Measurements from ENCODE around the gene REC8.
A peak's percentile ranks its signal among the peaks of the same experiment; 100 is the strongest.

The REC8 gene

DNA sequence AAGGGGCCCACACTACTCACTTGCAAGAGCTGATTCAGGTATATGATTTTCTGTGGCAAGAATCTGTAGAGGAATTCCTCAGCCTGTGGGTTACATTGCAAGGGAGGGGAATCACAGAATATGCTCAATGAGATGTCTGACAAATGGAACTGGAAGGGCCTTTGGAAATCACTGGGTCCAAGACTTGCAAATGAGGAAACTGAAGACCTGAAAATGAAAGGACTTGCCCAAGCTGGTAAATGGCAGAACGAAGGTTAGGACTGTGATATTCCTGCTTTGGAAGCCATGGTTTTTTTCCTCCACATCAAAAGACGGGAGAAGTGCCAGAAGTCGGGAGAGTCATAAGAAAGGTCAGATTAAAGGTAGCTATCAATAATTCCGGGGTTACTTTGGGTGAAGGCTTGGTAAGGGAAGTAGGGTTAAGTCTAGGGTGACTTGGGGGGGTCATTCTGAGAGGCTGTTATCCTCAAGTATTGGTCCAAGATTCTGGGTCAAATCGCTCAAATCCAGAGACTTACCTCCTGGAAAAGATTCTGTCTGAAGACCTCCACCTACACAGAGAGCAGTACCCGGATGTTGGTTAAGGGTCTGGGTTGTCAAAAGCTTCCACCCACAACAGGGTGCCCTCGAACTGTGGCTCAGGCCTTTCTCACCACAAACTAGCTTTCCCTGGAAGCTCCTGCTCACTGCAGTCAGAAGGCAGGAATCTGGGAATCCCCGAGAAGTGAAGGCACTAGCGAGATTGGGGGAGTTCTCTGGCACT, 26.0 kb upstream of the REC8 start:
- in situ Hi-C loops (cut with MboI; ENCODE audit: low sequenced_read_pairs, unreplicated experiment), result no loop called here
- TF ChIP-seq, protein P1, sequence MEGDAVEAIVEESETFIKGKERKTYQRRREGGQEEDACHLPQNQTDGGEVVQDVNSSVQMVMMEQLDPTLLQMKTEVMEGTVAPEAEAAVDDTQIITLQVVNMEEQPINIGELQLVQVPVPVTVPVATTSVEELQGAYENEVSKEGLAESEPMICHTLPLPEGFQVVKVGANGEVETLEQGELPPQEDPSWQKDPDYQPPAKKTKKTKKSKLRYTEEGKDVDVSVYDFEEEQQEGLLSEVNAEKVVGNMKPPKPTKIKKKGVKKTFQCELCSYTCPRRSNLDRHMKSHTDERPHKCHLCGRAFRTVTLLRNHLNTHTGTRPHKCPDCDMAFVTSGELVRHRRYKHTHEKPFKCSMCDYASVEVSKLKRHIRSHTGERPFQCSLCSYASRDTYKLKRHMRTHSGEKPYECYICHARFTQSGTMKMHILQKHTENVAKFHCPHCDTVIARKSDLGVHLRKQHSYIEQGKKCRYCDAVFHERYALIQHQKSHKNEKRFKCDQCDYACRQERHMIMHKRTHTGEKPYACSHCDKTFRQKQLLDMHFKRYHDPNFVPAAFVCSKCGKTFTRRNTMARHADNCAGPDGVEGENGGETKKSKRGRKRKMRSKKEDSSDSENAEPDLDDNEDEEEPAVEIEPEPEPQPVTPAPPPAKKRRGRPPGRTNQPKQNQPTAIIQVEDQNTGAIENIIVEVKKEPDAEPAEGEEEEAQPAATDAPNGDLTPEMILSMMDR (IDR thresholded peaks at IDR 0.05; ENCODE audit: borderline replicate concordance, control extremely low read depth, extremely low read depth, insufficient read depth, missing control alignments), result no peak
- no peak for DNase-seq (ENCODE audit: low spot score)

DNA sequence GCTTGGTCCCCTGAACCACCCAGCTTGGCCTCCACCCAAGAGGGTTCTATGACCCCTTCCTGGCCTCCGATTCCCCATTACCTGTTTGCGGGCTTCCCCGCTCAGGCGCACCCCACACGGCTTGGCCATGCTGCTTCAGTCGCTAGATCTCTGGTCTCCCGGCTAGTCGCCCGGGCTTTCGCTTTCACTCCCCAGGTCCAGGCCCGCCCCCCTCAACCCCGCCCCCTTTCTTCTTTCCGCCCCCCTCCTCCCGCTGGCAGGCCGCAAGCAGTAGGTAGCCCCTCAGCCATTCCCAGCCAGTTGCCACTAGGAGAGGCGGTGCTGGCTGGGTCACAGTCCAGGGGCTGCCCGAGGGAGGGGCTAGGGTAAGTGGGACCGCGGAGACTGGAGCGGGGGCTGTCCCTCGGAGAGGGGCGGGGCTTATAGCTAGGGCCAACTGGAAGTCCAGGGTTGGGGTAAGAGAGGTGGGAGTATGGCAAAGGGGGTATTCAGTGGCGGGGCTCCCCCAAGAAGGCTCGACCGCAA, 25.4 kb upstream of the REC8 start, which contains the start of gene PSME2:
TSS of gene PSME2 (minus strand) at position 158 of the 525 bp plus-strand sequence. CDS start at position 129, 29 bp downstream.
- DNase-seq (ENCODE audit: low spot score), result peak; percentile 97
- TF ChIP-seq, protein P1 (IDR thresholded peaks at IDR 0.05; ENCODE audit: borderline replicate concordance, control extremely low read depth, extremely low read depth, insufficient read depth, missing control alignments), result no peak
- in situ Hi-C loops (cut with MboI; ENCODE audit: low sequenced_read_pairs, unreplicated experiment), result no loop called here

DNA sequence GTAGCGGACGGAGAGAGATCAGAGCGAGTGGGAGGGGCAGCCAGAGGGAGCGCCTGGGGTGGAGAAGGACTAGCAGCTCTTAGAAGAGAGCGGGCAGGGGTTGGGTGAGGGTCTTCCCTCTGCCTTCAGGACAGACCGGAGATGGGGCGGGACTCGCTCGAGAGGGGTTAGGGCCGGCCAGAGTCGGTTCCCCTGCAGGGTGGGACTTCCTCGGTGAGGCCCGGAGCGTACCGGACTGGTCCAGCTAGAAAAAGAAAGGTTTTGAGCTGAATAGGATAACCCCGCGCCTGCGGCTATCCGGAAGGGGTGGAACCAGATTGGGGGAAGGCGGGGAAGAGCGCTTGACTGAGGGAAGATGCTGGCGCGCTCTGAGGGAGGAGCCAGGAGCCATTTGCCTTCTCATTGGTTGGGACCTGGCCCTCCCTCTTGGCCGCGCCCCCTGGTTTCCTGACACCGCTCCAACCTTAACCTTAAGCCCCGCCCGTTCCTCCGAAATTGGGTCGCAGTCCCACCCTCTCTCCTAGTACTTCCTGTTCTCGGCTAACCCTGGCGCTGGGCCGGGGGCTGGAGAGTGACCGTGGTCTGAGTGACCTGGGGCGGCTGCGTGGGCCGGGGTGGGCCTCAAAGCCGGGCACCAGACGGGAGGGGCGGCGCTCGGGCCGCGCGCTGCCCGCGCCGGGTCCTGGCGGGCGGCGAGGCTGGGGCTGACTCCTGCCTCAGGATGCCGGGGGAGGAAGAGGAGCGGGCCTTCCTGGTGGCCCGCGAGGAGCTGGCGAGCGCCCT, 24.7 kb upstream of the REC8 start, which contains the start of gene RNF31:
TSS of gene RNF31 (plus strand) at position 521 of the 783 bp plus-strand sequence. CDS start at position 722, 201 bp downstream.
- TF ChIP-seq, protein P1 (IDR thresholded peaks at IDR 0.05; ENCODE audit: borderline replicate concordance, control extremely low read depth, extremely low read depth, insufficient read depth, missing control alignments), result no peak
- peak; percentile 98 for DNase-seq (ENCODE audit: low spot score)
- in situ Hi-C loops (cut with MboI; ENCODE audit: low sequenced_read_pairs, unreplicated experiment), result no loop called here

DNA sequence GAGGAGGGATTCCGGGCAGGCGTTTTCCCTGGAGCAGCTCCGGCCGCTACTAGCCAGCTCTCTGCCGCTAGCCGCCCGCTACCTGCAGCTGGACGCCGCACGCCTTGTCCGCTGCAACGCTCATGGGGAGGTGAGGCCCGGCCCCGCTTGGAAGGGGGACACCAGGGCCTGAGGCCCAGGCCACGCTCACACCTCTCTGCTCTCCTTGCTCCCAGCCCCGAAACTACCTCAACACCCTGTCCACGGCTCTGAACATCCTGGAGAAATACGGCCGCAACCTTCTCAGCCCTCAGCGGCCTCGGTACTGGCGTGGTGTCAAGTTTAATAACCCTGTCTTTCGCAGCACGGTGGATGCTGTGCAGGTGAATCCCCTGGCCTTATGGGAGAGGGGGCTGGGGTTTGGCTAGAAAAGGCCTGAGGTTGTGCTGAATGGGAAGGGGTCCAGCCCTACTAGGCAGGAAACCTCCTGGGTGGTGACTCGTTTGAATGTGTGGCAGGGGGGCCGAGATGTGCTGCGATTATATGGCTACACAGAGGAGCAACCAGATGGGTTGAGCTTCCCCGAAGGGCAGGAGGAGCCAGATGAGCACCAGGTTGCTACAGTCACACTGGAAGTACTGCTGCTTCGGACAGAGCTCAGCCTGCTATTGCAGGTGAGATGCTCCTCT, 24.0 kb upstream of the REC8 start:
- TF ChIP-seq, protein P1 (IDR thresholded peaks at IDR 0.05; ENCODE audit: borderline replicate concordance, control extremely low read depth, extremely low read depth, insufficient read depth, missing control alignments), result no peak
- in situ Hi-C loops (cut with MboI; ENCODE audit: low sequenced_read_pairs, unreplicated experiment), result no loop called here

DNA sequence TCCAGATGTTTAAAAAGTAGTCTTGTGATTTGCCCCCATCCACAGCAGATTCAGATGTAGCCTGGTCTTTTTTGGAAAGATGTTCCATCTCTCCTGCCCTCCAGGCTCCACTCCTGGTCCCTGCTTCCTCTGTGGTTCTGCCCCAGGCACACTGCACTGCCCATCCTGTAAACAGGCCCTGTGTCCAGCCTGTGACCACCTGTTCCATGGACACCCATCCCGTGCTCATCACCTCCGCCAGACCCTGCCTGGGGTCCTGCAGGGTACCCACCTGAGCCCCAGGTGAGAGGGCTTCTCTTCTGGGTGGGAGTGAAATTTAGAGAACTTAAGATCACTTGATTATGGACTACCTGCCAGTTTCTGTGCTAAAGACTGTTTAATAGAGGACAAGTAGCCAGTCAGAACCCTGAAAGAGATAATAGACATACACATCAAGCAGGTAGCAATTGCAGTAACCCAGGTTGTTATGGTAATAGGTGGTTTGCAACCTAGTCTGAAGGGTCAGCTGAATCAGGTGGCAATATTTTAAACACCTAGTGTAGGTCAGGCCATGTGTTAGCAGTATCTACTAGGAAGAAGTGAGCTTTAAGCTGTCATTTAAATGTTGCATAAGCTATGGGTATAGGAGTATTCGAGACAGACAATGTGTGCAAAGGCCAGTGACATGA, 22.4 kb upstream of the REC8 start:
- no peak for DNase-seq (ENCODE audit: low spot score)
- in situ Hi-C loops (cut with MboI; ENCODE audit: low sequenced_read_pairs, unreplicated experiment), result no loop called here

More for the DNA sequence above, 24.0 kb upstream of the REC8 start:
- no peak for DNase-seq (ENCODE audit: low spot score)

More for the DNA sequence above, 22.4 kb upstream of the REC8 start:
- TF ChIP-seq, protein P1 (IDR thresholded peaks at IDR 0.05; ENCODE audit: borderline replicate concordance, control extremely low read depth, extremely low read depth, insufficient read depth, missing control alignments), result no peak

All from GM13976 (cell line).